Epithelial cell of proximal tubule (primary cell): ENCODE data around the gene MITF. TPM values are rescaled to one million over a fixed set of nuclear protein-coding genes. Genes with fewer than 3 reads are reported as not detected.

Experiments
- DNase-seq: peaks from one replicate; pipeline ENCODE4 v3.0.0-alpha.2; 2011; ENCODE audit warnings: low read depth
- H3K4me3 ChIP-seq: 2 replicates; pipeline ENCODE4 v1.5.1; 2011; ENCODE audit warnings: low read depth, mild to moderate bottlenecking, low read length
- CTCF ChIP-seq: conservative IDR thresholded peaks from 2 replicates; pipeline ENCODE4 v1.5.1; 2012; ENCODE audit warnings: low read depth, mild to moderate bottlenecking, low read length
- total RNA-seq: library from RNA; depleted of rRNA; stranded (reverse); fragments of >200 nt; gene quantifications from 2 replicates; pipeline ENCODE4 v1.2.3, GENCODE V29; 2015

MITF gene
- total RNA-seq, 1 donor from 2014 or later: 59.7 TPM

- DNase-seq: no peak
- no peak for TF ChIP-seq CTCF
- no peak overlapping the region for H3K4me3 ChIP-seq
These were observed 212.4 kb downstream of the MITF start for GRCh38 chr3:69951616-69952015.

- TF ChIP-seq CTCF: no peak
- no peak for DNase-seq
- no peak overlapping the region for H3K4me3 ChIP-seq
These were observed 220.3 kb downstream of the MITF start for GRCh38 chr3:69959581-69959980.

- DNase-seq: no peak
- no peak for TF ChIP-seq CTCF
- H3K4me3 ChIP-seq: no peak overlapping the region
These were observed 222.6 kb downstream of the MITF start for GRCh38 chr3:69961706-69962439.

GRCh38 chr3:69963643-69964042 is 224.4 kb downstream of the MITF start:
- no peak overlapping the region for H3K4me3 ChIP-seq
- no peak for DNase-seq
- no peak for TF ChIP-seq CTCF

- no peak overlapping the region for H3K4me3 ChIP-seq
- TF ChIP-seq CTCF: no peak
- no peak for DNase-seq
These were observed 227.9 kb downstream of the MITF start for GRCh38 chr3:69967156-69967555.

GRCh38 chr3:69970827-69971226 is 231.6 kb downstream of the MITF start:
- no peak for DNase-seq

More at GRCh38 chr3:69970827-69971226, 231.6 kb downstream of the MITF start:
- H3K4me3 ChIP-seq: no peak overlapping the region
- TF ChIP-seq CTCF: no peak
